Motor neuron (in vitro differentiated cells): ENCODE data around the gene NCR2. TPM values are rescaled to one million over a fixed set of nuclear protein-coding genes. Genes with fewer than 3 reads are reported as not detected.

Experiments used
- ATAC-seq, 8 experiments: fragments of 200-7000 bp; cut with Tn5 transposase; replicated peaks in 6 of 8; 2 replicates each; pipeline ENCODE4 v1.8.0; 2021; ENCODE audit warnings: mild to moderate bottlenecking in 8 of 8, moderate library complexity in 8 of 8
- H3K27ac ChIP-seq, 2 donors: fragments of 250-450 bp; sonication (Bioruptor Pico); 2 replicates each; pipeline ENCODE4 v1.9.0; 2021; ENCODE audit warnings: antibody characterized with exemption in 2 of 2, mild to moderate bottlenecking in 2 of 2, moderate library complexity in 1 of 2
- H3K4me1 ChIP-seq, 2 donors: fragments of 250-450 bp; sonication (Bioruptor Pico); replicated peaks in 1 of 2; 2 replicates each; pipeline ENCODE4 v1.6.1; 2021; ENCODE audit warnings: antibody characterized with exemption in 2 of 2, mild to moderate bottlenecking in 2 of 2, moderate library complexity in 1 of 2
- H3K4me3 ChIP-seq, 5 donors: fragments of 250-450 bp; sonication (Bioruptor Pico); 2 replicates each; pipeline ENCODE4 v1.9.0; 2021; ENCODE audit warnings: antibody characterized with exemption in 5 of 5, mild to moderate bottlenecking in 5 of 5, moderate library complexity in 4 of 5
- WGBS, 10 experiments: fragments of 450-650 bp; shearing (Covaris generic); methylation state at CpG; one replicate each; pipeline ENCODE4 v1.0.0; 2022; 5-methylcytosine and 5-hydroxymethylcytosine counted together
- in situ Hi-C, 9 experiments: fragments of 400-800 bp; cut with MboI; loops; one replicate each; pipeline ENCODE4 v1.15.0; 2021; ENCODE audit warnings: low sequenced_read_pairs in 9 of 9, low pct_unique_long_range_greater_than_20kb in 2 of 9; ENCODE audit not compliant: unreplicated experiment in 9 of 9
- total RNA-seq, 8 experiments: library from RNA; unstranded; fragments of 300-600 nt; gene quantifications; 2 replicates each; pipeline versions ENCODE4 v1.2.3 to v1.2.4, GENCODE V29; 2022

The NCR2 gene
- total RNA-seq, 8 experiments from 2014 or later, result not detected

- ATAC-seq, result no peak
- WGBS, 10 experiments, result 0 to 80% (median 65%) methylated on average over 1 to 2 of the region's 2 CpGs; no CpG with 5 or more reads in 3 of the 10 experiments
- in situ Hi-C loops, result no loop called here
Observed at GRCh38 chr6:41386594-41386993, 51.2 kb downstream of the NCR2 start.

GRCh38 chr6:41392246-41392645 lies 56.8 kb downstream of the NCR2 start:
- 27 to 100% (median 71%) methylated on average over 1 to 3 of the region's 4 CpGs; no CpG with 5 or more reads in 4 of the 10 experiments for WGBS, 10 experiments
- in situ Hi-C loops, result no loop called here
- Histone ChIP-seq H3K27ac (no peak overlapping the region), H3K4me3 (no peak overlapping the region), H3K4me1 (no peaks in the 10 kb centered on the region)
- ATAC-seq, result no peak

More at GRCh38 chr6:41386594-41386993, 51.2 kb downstream of the NCR2 start:
- Histone ChIP-seq H3K4me3 (no peak overlapping the region), H3K4me1 (no peaks in the 10 kb centered on the region), H3K27ac (no peak overlapping the region)

- in situ Hi-C loops, result no loop called here
- peaks cover 0 to 3% of the 10 kb centered on the region in 2 donors for H3K4me1 ChIP-seq
- H3K27ac ChIP-seq, result no peak overlapping the region
- H3K4me3 ChIP-seq, result no peak overlapping the region
- no peak for ATAC-seq
- 31 to 80% (median 65%) methylated on average over 1 to 5 of the region's 5 CpGs; no CpG with 5 or more reads in 5 of the 10 experiments for WGBS, 10 experiments
Observed at GRCh38 chr6:41396335-41396734, 60.9 kb downstream of the NCR2 start.

- Histone ChIP-seq H3K4me1 (peaks cover 0 to 3% of the 10 kb centered on the region in 2 donors), H3K27ac (no peak overlapping the region), H3K4me3 (no peak overlapping the region)
Observed at GRCh38 chr6:41399424-41399823, 64.0 kb downstream of the NCR2 start.

More at GRCh38 chr6:41399424-41399823, 64.0 kb downstream of the NCR2 start:
- 52 to 71% (median 67%) methylated on average over 3 to 4 of the region's 5 CpGs; no CpG with 5 or more reads in 7 of the 10 experiments for WGBS, 10 experiments
- in situ Hi-C loops, result no loop called here
- ATAC-seq, result no peak

Other genes with a start within 250 kb of the NCR2 start
- gene TREML1, start 181.3 kb upstream of the NCR2 start, total RNA-seq, result under 1 TPM in 1 of 8 experiments, not detected in 7; 0.36 TPM
- gene TREM2, start 172.5 kb upstream of the NCR2 start, total RNA-seq, result under 1 TPM in 3 of 8 experiments, not detected in 5; 0.41 to 0.73 (median 0.67) TPM
- under 1 TPM in 3 of 8 experiments, not detected in 5; 0.09 to 0.47 (median 0.20) TPM for gene TREML2, start 134.5 kb upstream of the NCR2 start, total RNA-seq
- gene TREML4, start 107.3 kb upstream of the NCR2 start, total RNA-seq, result under 1 TPM in 5 of 8 experiments, not detected in 3; 0.09 to 0.38 (median 0.13) TPM
- gene TREM1, start 48.9 kb upstream of the NCR2 start, total RNA-seq, result 1 to 10 TPM in 2 of 8 experiments, under 1 TPM in 4, not detected in 2; 0.17 to 2.1 (median 0.82) TPM
- gene FOXP4, start 210.8 kb downstream of the NCR2 start, total RNA-seq, result 10 to 100 TPM in 4 of 8 experiments, 1 to 10 TPM in 4; 1.3 to 22.1 (median 12.8) TPM